Hippocampal formation (tissue), 2 donors: ENCODE data around the gene CCL20.

Source experiments
- DNase-seq, 2 donors: peaks; one replicate each; lab custom pipeline; 2025; lab: John Stamatoyannopoulos, UW

Gene CCL20

GRCh38 chr2:227802882-227803281 lies 10.8 kb upstream of the CCL20 start:
- no peak for DNase-seq

- no peak for DNase-seq
Observed at GRCh38 chr2:227804975-227805374, 8.7 kb upstream of the CCL20 start.

- peak in 1 of 2 donors; percentile 5 for DNase-seq
Observed at GRCh38 chr2:227805578-227805977, 8.1 kb upstream of the CCL20 start.

GRCh38 chr2:227808936-227809335 lies 4.7 kb upstream of the CCL20 start:
- no peak for DNase-seq

GRCh38 chr2:227812001-227812400 lies 1.6 kb upstream of the CCL20 start:
- DNase-seq = no peak

GRCh38 chr2:227813229-227813561 lies 447 bp upstream of the CCL20 start:
- no peak for DNase-seq

GRCh38 chr2:227815066-227815465 lies 1.4 kb downstream of the CCL20 start:
- no peak for DNase-seq

GRCh38 chr2:227816507-227817294 lies 3.1 kb downstream of the CCL20 start:
- DNase-seq = no peak

GRCh38 chr2:227817336-227817735 lies 3.7 kb downstream of the CCL20 start:
- DNase-seq = no peak

- no peak for DNase-seq
Observed at GRCh38 chr2:227817850-227818674, 4.4 kb downstream of the CCL20 start.

GRCh38 chr2:227818675-227819397 lies 5.2 kb downstream of the CCL20 start:
- DNase-seq = peak in 1 of 2 donors; percentile 13

GRCh38 chr2:227819398-227819697 lies 5.7 kb downstream of the CCL20 start:
- DNase-seq = no peak

GRCh38 chr2:227821043-227821942 lies 7.7 kb downstream of the CCL20 start:
- DNase-seq = no peak

- no peak for DNase-seq
Observed at GRCh38 chr2:227822416-227823003, 8.9 kb downstream of the CCL20 start.

- no peak for DNase-seq
Observed at GRCh38 chr2:227823922-227824321, 10.3 kb downstream of the CCL20 start.

GRCh38 chr2:227824711-227825110 lies 11.1 kb downstream of the CCL20 start:
- DNase-seq = no peak

- peak; percentile 25 to 43 for DNase-seq
Observed at GRCh38 chr2:227826019-227826521, 12.4 kb downstream of the CCL20 start.

GRCh38 chr2:227826563-227826962 lies 12.9 kb downstream of the CCL20 start:
- DNase-seq = no peak

- DNase-seq = no peak
Observed at GRCh38 chr2:227827143-227827542, 13.5 kb downstream of the CCL20 start.

GRCh38 chr2:227828477-227828912 lies 14.9 kb downstream of the CCL20 start:
- DNase-seq = no peak

GRCh38 chr2:227829337-227829736 lies 15.7 kb downstream of the CCL20 start:
- no peak for DNase-seq
